Liver (tissue), 3 donors: Measurements from ENCODE around the gene ZNF223.
A peak's percentile ranks its signal among the peaks of the same experiment; 100 is the strongest.

Experiments
- CTCF ChIP-seq: fragments of 150-350 bp; IDR thresholded peaks from 2 replicates; pipeline ENCODE4 v1.5.1; 2017; ENCODE audit warnings: improper control_type of control experiment, low read depth, low read length; ENCODE audit not compliant: missing input control
- EGR1 ChIP-seq, 2 donors: IDR thresholded peaks; 2 replicates each; pipeline ENCODE4 v1.6.1; 2016 to 2018; ENCODE audit warnings: antibody characterized with exemption in 2 of 2, low read depth in 2 of 2
- GABPA ChIP-seq, 2 donors: IDR thresholded peaks in 1 of 2; conservative IDR thresholded peaks in 1 of 2; 2 replicates each; pipeline ENCODE4 v1.6.1; 2016; ENCODE audit warnings: antibody characterized with exemption in 2 of 2, mild to moderate bottlenecking in 1 of 2, moderate library complexity in 1 of 2
- HNF4A ChIP-seq, 2 donors: conservative IDR thresholded peaks; 2 replicates each; pipeline ENCODE4 v1.6.1; 2016; ENCODE audit warnings: antibody characterized with exemption in 2 of 2, mild to moderate bottlenecking in 2 of 2
- MAX ChIP-seq: IDR thresholded peaks from 2 replicates; pipeline ENCODE4 v1.6.1; 2016; ENCODE audit warnings: antibody characterized with exemption
- RAD21 ChIP-seq, 2 donors: IDR thresholded peaks; 2 replicates each; pipeline ENCODE4 v1.6.1; 2016; ENCODE audit warnings: antibody characterized with exemption in 2 of 2, mild to moderate bottlenecking in 2 of 2
- RXRA ChIP-seq, 2 donors: IDR thresholded peaks; 2 replicates each; pipeline ENCODE4 v1.6.1; 2017 to 2018; ENCODE audit warnings: antibody characterized with exemption in 2 of 2, mild to moderate bottlenecking in 1 of 2
- SP1 ChIP-seq: IDR thresholded peaks from 2 replicates; pipeline ENCODE4 v1.6.1; 2018; ENCODE audit warnings: antibody characterized with exemption, mild to moderate bottlenecking
- TAF1 ChIP-seq: conservative IDR thresholded peaks from 2 replicates; pipeline ENCODE4 v1.6.1; 2016; ENCODE audit warnings: antibody characterized with exemption, mild to moderate bottlenecking
- YY1 ChIP-seq: IDR thresholded peaks from 2 replicates; pipeline ENCODE4 v1.6.1; 2016; ENCODE audit warnings: antibody characterized with exemption, mild to moderate bottlenecking
- TF ChIP-seq, protein P1 (sequence below): IDR thresholded peaks from 2 replicates; pipeline ENCODE4 v1.6.1; 2016; ENCODE audit warnings: antibody characterized with exemption, mild to moderate bottlenecking
- TF ChIP-seq, protein P2 (sequence below): IDR thresholded peaks from 2 replicates; pipeline ENCODE4 v1.6.1; 2016; ENCODE audit warnings: antibody characterized with exemption
- donor health status: healthy.
- donor health status: healthy.

DNA sequence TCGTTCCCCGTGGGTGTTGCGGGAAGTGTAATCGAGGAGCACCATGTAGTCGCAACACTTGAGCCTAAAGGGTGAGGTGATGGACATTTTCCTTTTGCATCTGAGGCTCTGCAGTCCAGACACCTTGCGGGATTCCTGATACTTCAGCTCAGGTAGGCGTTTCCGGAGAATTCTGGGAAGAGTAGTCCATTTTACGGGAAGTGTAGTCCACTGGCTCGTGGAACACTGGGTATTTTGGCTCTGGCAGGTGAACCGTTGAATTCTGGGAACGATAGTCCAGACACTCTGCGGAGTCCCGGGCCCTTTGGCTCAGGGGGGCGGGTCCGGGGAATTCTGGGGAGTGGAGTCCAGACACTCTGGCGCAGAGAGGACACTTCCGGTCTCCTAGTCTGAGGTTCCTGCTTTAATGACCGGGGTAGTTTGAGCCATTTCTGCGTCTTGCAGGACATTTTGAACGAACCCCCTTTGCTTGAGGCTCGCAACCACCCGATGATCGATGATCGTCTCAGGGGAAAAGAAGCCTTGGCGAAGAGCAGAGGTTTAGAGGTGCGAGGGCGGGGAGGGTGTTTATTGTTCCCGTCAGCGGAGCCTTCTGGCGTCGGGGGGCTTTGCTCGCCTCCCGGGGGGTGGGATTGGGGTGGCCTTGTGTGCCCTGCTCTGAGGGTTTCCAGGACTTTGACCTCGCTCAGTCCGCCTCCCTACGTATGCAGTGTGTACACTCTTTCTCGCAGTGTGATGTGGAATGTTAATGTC is at the start of gene ZNF223:
- peak; percentile 93 for TF ChIP-seq MAX
- TF ChIP-seq GABPA (IDR thresholded peaks at IDR 0.05 in 1 of 2, conservative IDR thresholded peaks at IDR 0.05 in 1 of 2) = peak; percentile 87 to 99
- TF ChIP-seq EGR1 (IDR thresholded peaks at IDR 0.05; ENCODE audit: low read depth in 2 of 2) = peak; percentile 83 to 84
- TF ChIP-seq CTCF = no peak
- TF ChIP-seq SP1 = peak; percentile 77
- TF ChIP-seq HNF4A (conservative IDR thresholded peaks at IDR 0.05) = peak; percentile 72 to 87
- peak; percentile 78 for TF ChIP-seq TAF1
- peak; percentile 61 to 70 for TF ChIP-seq RXRA (IDR thresholded peaks at IDR 0.05)
- TF ChIP-seq, protein P1, sequence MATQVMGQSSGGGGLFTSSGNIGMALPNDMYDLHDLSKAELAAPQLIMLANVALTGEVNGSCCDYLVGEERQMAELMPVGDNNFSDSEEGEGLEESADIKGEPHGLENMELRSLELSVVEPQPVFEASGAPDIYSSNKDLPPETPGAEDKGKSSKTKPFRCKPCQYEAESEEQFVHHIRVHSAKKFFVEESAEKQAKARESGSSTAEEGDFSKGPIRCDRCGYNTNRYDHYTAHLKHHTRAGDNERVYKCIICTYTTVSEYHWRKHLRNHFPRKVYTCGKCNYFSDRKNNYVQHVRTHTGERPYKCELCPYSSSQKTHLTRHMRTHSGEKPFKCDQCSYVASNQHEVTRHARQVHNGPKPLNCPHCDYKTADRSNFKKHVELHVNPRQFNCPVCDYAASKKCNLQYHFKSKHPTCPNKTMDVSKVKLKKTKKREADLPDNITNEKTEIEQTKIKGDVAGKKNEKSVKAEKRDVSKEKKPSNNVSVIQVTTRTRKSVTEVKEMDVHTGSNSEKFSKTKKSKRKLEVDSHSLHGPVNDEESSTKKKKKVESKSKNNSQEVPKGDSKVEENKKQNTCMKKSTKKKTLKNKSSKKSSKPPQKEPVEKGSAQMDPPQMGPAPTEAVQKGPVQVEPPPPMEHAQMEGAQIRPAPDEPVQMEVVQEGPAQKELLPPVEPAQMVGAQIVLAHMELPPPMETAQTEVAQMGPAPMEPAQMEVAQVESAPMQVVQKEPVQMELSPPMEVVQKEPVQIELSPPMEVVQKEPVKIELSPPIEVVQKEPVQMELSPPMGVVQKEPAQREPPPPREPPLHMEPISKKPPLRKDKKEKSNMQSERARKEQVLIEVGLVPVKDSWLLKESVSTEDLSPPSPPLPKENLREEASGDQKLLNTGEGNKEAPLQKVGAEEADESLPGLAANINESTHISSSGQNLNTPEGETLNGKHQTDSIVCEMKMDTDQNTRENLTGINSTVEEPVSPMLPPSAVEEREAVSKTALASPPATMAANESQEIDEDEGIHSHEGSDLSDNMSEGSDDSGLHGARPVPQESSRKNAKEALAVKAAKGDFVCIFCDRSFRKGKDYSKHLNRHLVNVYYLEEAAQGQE = peak; percentile 69
- peak; percentile 44 to 58 for TF ChIP-seq RAD21 (IDR thresholded peaks at IDR 0.05)
- TF ChIP-seq, protein P2, sequence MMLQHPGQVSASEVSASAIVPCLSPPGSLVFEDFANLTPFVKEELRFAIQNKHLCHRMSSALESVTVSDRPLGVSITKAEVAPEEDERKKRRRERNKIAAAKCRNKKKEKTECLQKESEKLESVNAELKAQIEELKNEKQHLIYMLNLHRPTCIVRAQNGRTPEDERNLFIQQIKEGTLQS = peak; percentile 27
- peak; percentile 96 for TF ChIP-seq YY1
